OCI-LY7 (cell line): ENCODE measurements around the gene NRROS. TPM values are rescaled to one million over a fixed set of nuclear protein-coding genes. Genes with fewer than 3 reads are reported as not detected.

ENCODE experiments used
- Bru-seq: library from RNA; stranded (reverse); fragments of 400-500 nt; gene quantifications from one replicate; lab custom pipeline; 2021; lab: Mats Ljungman, UMichigan
- BruChase-seq, 2 experiments: library from RNA; stranded (reverse); fragments of 400-500 nt; gene quantifications; one replicate each; lab custom pipeline; 2021; lab: Mats Ljungman, UMichigan
- BruUV-seq: library from RNA; stranded (reverse); fragments of 400-500 nt; replicated peaks from 2 replicates; lab custom pipeline; 2021; lab: Mats Ljungman, UMichigan
- CTCF ChIA-PET: fragments of 300-600 bp; sonication (Branson Sonifier 250); formaldehyde crosslinking; loops from one replicate; lab custom pipeline; 2022; ENCODE audit warnings: antibody characterized with exemption; ENCODE audit not compliant: unreplicated experiment; lab: Charles Lee
- POLR2A ChIA-PET: fragments of 300-600 bp; sonication (Branson Sonifier 250); formaldehyde crosslinking; loops from one replicate; lab custom pipeline; 2022; ENCODE audit warnings: antibody characterized with exemption; lab: Charles Lee
- DNase-seq: peaks from one replicate; pipeline ENCODE4 v3.0.0-alpha.2; 2015; ENCODE audit warnings: low spot score
- H2AFZ ChIP-seq: fragments of 200-600 bp; sonication (generic), shearing (Covaris generic); 2 replicates; pipeline ENCODE4 v1.6.1; 2014; ENCODE audit warnings: mild to moderate bottlenecking, antibody characterized with exemption, low read length, moderate library complexity
- H3K27ac ChIP-seq: fragments of 200-600 bp; sonication (generic); 2 replicates; pipeline ENCODE4 v1.5.1; 2014; ENCODE audit warnings: mixed run types, low read depth, mild to moderate bottlenecking, moderate library complexity, low read length, inconsistent platforms; ENCODE audit not compliant: poor library complexity, severe bottlenecking
- H3K36me3 ChIP-seq: fragments of 200-600 bp; sonication (generic); 2 replicates; pipeline ENCODE4 v1.6.1; 2014; ENCODE audit warnings: mild to moderate bottlenecking, antibody characterized with exemption, low read length, moderate library complexity, mixed read lengths; ENCODE audit not compliant: insufficient read depth
- H3K4me1 ChIP-seq: fragments of 200-600 bp; sonication (generic); 2 replicates; pipeline ENCODE4 v1.5.1; 2014; ENCODE audit warnings: mild to moderate bottlenecking, low read length; ENCODE audit not compliant: insufficient read depth, poor library complexity, severe bottlenecking
- H3K4me2 ChIP-seq: fragments of 200-600 bp; sonication (generic); 2 replicates; pipeline ENCODE4 v1.6.1; 2014; ENCODE audit warnings: mild to moderate bottlenecking, low read length
- H3K4me3 ChIP-seq: fragments of 200-600 bp; sonication (generic); 2 replicates; pipeline ENCODE4 v1.5.1; 2014; ENCODE audit warnings: mild to moderate bottlenecking, low read depth, low read length; ENCODE audit not compliant: poor library complexity, severe bottlenecking
- H3K79me2 ChIP-seq: fragments of 200-600 bp; sonication (generic); 2 replicates; pipeline ENCODE4 v1.6.1; 2016; ENCODE audit warnings: low read depth, mild to moderate bottlenecking, low read length, moderate library complexity, mixed read lengths; ENCODE audit not compliant: insufficient read depth
- H3K9me2 ChIP-seq: fragments of 200-600 bp; sonication (generic); 2 replicates; pipeline ENCODE4 v1.6.1; 2016; ENCODE audit warnings: mild to moderate bottlenecking, low read length, mixed read lengths; ENCODE audit not compliant: insufficient read depth
- H3K9me3 ChIP-seq: fragments of 200-600 bp; sonication (generic); 2 replicates; pipeline ENCODE4 v1.6.1; 2014; ENCODE audit warnings: mild to moderate bottlenecking, mixed run types, low read length, mixed read lengths
- H4K20me1 ChIP-seq: fragments of 200-600 bp; sonication (generic); 2 replicates; pipeline ENCODE4 v1.6.1; 2014; ENCODE audit warnings: mild to moderate bottlenecking, antibody characterized with exemption, low read length, moderate library complexity, mixed read lengths; ENCODE audit not compliant: insufficient read depth
- CTCF ChIP-seq: fragments of 200-600 bp; sonication (generic); conservative IDR thresholded peaks from 2 replicates; pipeline ENCODE4 v1.5.1; 2014; ENCODE audit warnings: mild to moderate bottlenecking, antibody characterized with exemption, low read length, moderate library complexity, mixed read lengths
- EZH2phosphoT487 ChIP-seq: fragments of 200-600 bp; sonication (generic); IDR thresholded peaks from 2 replicates; pipeline ENCODE4 v1.6.1; 2018; ENCODE audit warnings: low read depth, borderline replicate concordance, mild to moderate bottlenecking, mixed run types, antibody characterized with exemption, low read length, moderate library complexity, mixed read lengths
- intact Hi-C: fragments of 100-400 bp; cut with micrococcal nuclease; formaldehyde crosslinking; loops from one replicate; pipeline ENCODE4 v1.10.0; 2022; ENCODE audit not compliant: unreplicated experiment
- long read RNA-seq: library from polyadenylated mRNA; stranded (forward); transcript quantifications from one replicate; pipeline ENCODE4 v2.0.0, GENCODE V29; 2022
- total RNA-seq, 2 experiments: library from RNA; depleted of rRNA in 1 of 2; stranded (reverse); fragments of >200 nt in 1 of 2; shearing (Covaris generic) in 1 of 2; gene quantifications; 2 replicates each; pipeline ENCODE4 v1.2.3, GENCODE V29; 2014 to 2022

Gene NRROS
- total RNA-seq (2014; rRNA removed; shearing (Covaris generic)) (0.51 and 1.1 TPM in 2 replicates), total RNA-seq (2022) (3.7 and 3.8 TPM in 2 replicates), Bru-seq, nascent RNA (percentile 46 among the genes with signal in this experiment), BruChase-seq, experiment 1, labeled RNA remaining after a 6-hour chase (percentile 39 among the genes with signal in this experiment), BruChase-seq, experiment 2, labeled RNA remaining after a 2-hour chase (percentile 40 among the genes with signal in this experiment)
- long read RNA-seq = 0 reads

GRCh38 chr3:196639483-196640296 is at the start of gene NRROS:
TSS of gene NRROS (plus strand) at chr3:196639694. CDS start at chr3:196654540, 14,846 bp downstream.
- Histone ChIP-seq H3K9me3 (no peaks in the 10 kb centered on the region), H3K27ac (no peak within 1 kb of the TSS), H3K36me3 (no peaks in the 10 kb centered on the region), H3K9me2 (no peaks in the 10 kb centered on the region), H2AFZ (peak within 1 kb of the TSS; percentile 76; the same call in 1 of the 2 replicates), H3K79me2 (no peaks in the 10 kb centered on the region), H3K4me3 (peak within 1 kb of the TSS; percentile 64), H3K4me1 (peaks cover 52% of the 10 kb centered on the region), H3K4me2 (peak within 1 kb of the TSS; percentile 84), H4K20me1 (no peaks in the 10 kb centered on the region)
- intact Hi-C loops = loop anchor here (10.0 kb wide), 1 partner anchor 655 kb away; the partner anchor contains the start of gene DLG1
- TF ChIP-seq EZH2phosphoT487 = no peak
- TF ChIP-seq CTCF = no peak
- peak; percentile 89 for DNase-seq
- ChIA-PET CTCF (interaction anchor here (0.7 to 1.9 kb wide), 2 partner anchors 30 to 33 kb away, joined by 3 to 6 read pairs; no protein-coding TSS in a partner anchor), POLR2A (interaction anchor here (0.6 kb wide), 1 partner anchor 10 kb away, joined by 5 read pairs; no protein-coding TSS in a partner anchor)
- TSS peak; percentile 69 for BruUV-seq

GRCh38 chr3:196590279-196590678 is 49.2 kb upstream of the NRROS start:
- H3K4me2 ChIP-seq = no peak overlapping the region
- H3K27ac ChIP-seq = no peak overlapping the region
- ChIA-PET POLR2A (no interaction called here), CTCF (no interaction called here)
- no peaks in the 10 kb centered on the region for H3K9me3 ChIP-seq
- DNase-seq = no peak
- TF ChIP-seq CTCF (no peak), EZH2phosphoT487 (no peak)
- H4K20me1 ChIP-seq = no peaks in the 10 kb centered on the region
- H3K9me2 ChIP-seq = no peaks in the 10 kb centered on the region
- intact Hi-C loops = no loop called here
- no peak overlapping the region for H2AFZ ChIP-seq
- H3K79me2 ChIP-seq = no peaks in the 10 kb centered on the region
- BruUV-seq = no TSS peak
- H3K36me3 ChIP-seq = peaks cover 20% of the 10 kb centered on the region; the same call in 1 of the 2 replicates
- no peaks in the 10 kb centered on the region for H3K4me1 ChIP-seq
- H3K4me3 ChIP-seq = no peak overlapping the region
